A549 treated with DMSO at 1 μM for 4 hours (cell line): ENCODE results near the gene TMEM19. TPM values are rescaled to one million over a fixed set of nuclear protein-coding genes. Genes with fewer than 3 reads are reported as not detected.

ENCODE experiments used
- total RNA-seq: library from RNA; stranded (reverse); fragments of 200-300 nt; extraction: Qiagen RNA extraction; gene quantifications from 5 replicates; pipeline ENCODE4 v1.2.3, GENCODE V29; 2022; ENCODE audit warnings: low read depth

TMEM19 gene
- 28.3 to 37.4 TPM (median 35.1 TPM) in 5 replicates for total RNA-seq

DNA sequence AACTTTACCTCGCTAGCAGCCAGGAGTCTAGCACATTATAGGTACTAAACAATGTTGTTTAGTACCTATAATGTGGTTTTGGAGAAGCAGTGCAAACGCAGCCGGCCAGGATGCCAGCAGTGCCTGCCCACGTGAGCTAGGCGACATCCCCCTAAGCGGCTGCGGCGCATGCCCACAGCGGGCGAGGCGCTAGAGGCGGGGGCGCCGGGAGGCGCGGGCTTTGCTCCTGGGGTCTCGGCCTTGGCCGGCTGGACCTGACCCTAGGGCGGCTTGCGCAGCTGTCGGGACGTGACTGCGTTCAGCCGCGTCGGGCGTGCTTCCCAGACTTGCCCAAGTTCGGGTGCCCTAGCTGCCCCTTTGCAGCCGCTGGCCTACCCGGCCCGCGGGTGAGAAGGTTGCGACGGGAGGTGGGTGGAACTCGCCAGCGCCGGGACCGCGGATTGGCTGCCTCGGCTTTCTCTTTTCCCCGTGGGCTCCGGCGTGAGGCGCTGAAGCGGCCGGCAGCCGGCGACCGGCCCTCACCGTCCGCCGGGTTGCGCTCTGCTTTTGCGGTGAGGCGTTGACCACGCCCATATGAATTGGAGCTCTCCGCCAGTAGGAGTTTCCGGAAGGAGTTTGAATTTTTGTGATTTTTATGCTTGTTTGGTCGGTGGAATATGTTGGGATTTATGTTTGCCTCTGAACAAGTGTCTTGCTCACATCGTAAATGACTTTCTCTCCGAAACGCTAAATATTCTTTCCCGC is at the start of gene TMEM19:
Gene TMEM19, plus strand, starts transcription at position 169 of the 744 bp plus-strand sequence. CDS start 599 bp downstream, outside the sequence.

DNA sequence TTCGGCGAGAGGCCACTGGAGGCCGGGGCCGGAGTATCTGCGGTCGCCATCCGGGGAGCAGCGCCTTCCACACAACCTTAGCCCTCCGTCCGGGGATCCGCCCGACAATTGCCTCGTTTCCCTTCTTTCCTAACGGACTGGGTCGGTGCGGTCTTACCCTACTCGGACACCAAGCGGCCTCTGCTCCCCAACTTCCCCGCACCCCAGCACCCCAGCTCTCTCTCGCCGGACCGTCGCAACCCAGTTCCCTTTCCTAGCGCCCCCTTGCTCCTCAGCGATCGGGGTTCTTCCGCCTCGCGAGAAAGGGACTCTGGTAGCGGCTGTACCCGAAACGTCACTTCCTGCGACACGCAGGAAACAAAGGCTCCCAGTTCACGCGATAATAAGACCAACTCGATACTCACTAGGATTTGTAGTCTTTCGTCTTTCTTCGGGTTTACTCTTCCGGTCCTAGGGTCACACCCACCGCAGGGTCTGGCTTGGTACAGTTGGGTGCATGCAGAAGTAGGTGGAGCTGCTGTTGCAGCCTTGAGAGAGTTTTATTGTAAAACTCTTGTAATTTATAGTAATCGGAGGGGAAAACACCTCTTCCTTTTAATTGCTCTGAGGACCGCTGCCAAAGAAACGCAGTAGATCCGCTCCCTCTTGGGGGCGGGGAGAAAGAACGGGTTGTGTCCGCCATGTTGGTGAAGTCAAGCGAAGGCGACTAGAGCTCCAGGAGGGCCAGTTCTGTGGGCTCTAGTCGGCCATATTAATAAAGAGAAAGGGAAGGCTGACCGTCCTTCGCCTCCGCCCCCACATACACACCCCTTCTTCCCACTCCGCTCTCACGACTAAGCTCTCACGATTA is 22.1 kb upstream of the TMEM19 start, which contains the start of the genes THAP2 and ZFC3H1:
Gene THAP2, plus strand, starts transcription at position 741 of the 850 bp plus-strand sequence. CDS start 209 bp downstream, outside the sequence.
Gene ZFC3H1, minus strand, starts transcription at position 288 of the 850 bp plus-strand sequence. Its CDS starts 238 bp downstream, at position 50.

Other genes with a start within 250 kb of the TMEM19 start
- not detected in 5 replicates for gene LGR5, start 246.3 kb upstream of the TMEM19 start, total RNA-seq
- 10.9 to 18.8 TPM (median 15.2 TPM) in 5 replicates for gene ZFC3H1, start 22.2 kb upstream of the TMEM19 start, total RNA-seq
- 4.4 to 5.6 TPM (median 4.8 TPM) in 5 replicates for gene THAP2, start 21.8 kb upstream of the TMEM19 start, total RNA-seq
- gene RAB21, start 68.8 kb downstream of the TMEM19 start, total RNA-seq = 41.6 to 49.4 TPM (median 48.5 TPM) in 5 replicates
- 22.8 to 29.0 TPM (median 27.2 TPM) in 5 replicates for gene TBC1D15, start 153.7 kb downstream of the TMEM19 start, total RNA-seq